GM21515 (cell line): Measurements from ENCODE around the gene KIN.
"Not testable (repeated sequence)": the region's sequence is repeated elsewhere in the genome, so short reads cannot be mapped to it uniquely, and the experiment has no call there.

ENCODE experiments used
- ATAC-seq: cut with Tn5 transposase; IDR thresholded peaks from one replicate; pipeline ENCODE4 v1.9.1; 2021; ENCODE audit not compliant: unreplicated experiment

The KIN gene

GRCh38 chr10:7787857-7788638, at the start of gene KIN, which contains the start of gene ATP5F1C:
KIN (minus strand) TSS chr10:7787993; CDS start chr10:7787933, 60 bp downstream.
ATP5F1C (plus strand) TSS chr10:7788177; CDS start chr10:7788208, 31 bp downstream.
- peak; percentile 96 for ATAC-seq

GRCh38 chr10:7836571-7836970, 48.8 kb upstream of the KIN start:
- no peak for ATAC-seq

GRCh38 chr10:7834262-7834661, 46.5 kb upstream of the KIN start:
- no peak for ATAC-seq

GRCh38 chr10:7833210-7833609, 45.4 kb upstream of the KIN start:
- ATAC-seq, result no peak

GRCh38 chr10:7832060-7832459, 44.3 kb upstream of the KIN start:
- ATAC-seq, result no peak

GRCh38 chr10:7829289-7829834, 41.6 kb upstream of the KIN start:
- no peak for ATAC-seq

GRCh38 chr10:7826971-7827370, 39.2 kb upstream of the KIN start:
- no peak for ATAC-seq

GRCh38 chr10:7824251-7824650, 36.5 kb upstream of the KIN start:
- no peak for ATAC-seq

GRCh38 chr10:7819121-7819460, 31.3 kb upstream of the KIN start:
- ATAC-seq, result peak; percentile 47

GRCh38 chr10:7818295-7819120, 30.7 kb upstream of the KIN start, which contains the start of gene TAF3:
TAF3 (plus strand) TSS chr10:7818505; CDS start chr10:7818710, 205 bp downstream.
- ATAC-seq, result peak; percentile 86

GRCh38 chr10:7817984-7818294, 30.1 kb upstream of the KIN start:
- ATAC-seq, result peak; percentile 8

- no peak for ATAC-seq
These were observed 29.8 kb upstream of the KIN start for GRCh38 chr10:7817576-7817975.

- ATAC-seq, result no peak
These were observed 25.7 kb upstream of the KIN start for GRCh38 chr10:7813481-7813880.

GRCh38 chr10:7811743-7812142, 23.9 kb upstream of the KIN start:
- ATAC-seq, result not testable (repeated sequence)

GRCh38 chr10:7811000-7811399, 23.2 kb upstream of the KIN start:
- ATAC-seq, result no peak

GRCh38 chr10:7810443-7810842, 22.6 kb upstream of the KIN start:
- no peak for ATAC-seq

GRCh38 chr10:7808686-7809267, 21.0 kb upstream of the KIN start:
- ATAC-seq, result no peak

- ATAC-seq, result no peak
These were observed 16.9 kb upstream of the KIN start for GRCh38 chr10:7804741-7805140.

GRCh38 chr10:7804216-7804615, 16.4 kb upstream of the KIN start:
- no peak for ATAC-seq

GRCh38 chr10:7802606-7803005, 14.8 kb upstream of the KIN start:
- no peak for ATAC-seq

GRCh38 chr10:7797582-7797981, 9.8 kb upstream of the KIN start:
- no peak for ATAC-seq

- no peak for ATAC-seq
These were observed 7.8 kb upstream of the KIN start for GRCh38 chr10:7795605-7796004.
